NCI-H2227 treated with DMSO at 0.1 percent for 48 hours (cell line): ENCODE results near the gene FAM174B.

ENCODE experiments used
- DNase-seq: peaks from one replicate; lab custom pipeline; 2025; lab: John Stamatoyannopoulos, UW

FAM174B gene

DNA sequence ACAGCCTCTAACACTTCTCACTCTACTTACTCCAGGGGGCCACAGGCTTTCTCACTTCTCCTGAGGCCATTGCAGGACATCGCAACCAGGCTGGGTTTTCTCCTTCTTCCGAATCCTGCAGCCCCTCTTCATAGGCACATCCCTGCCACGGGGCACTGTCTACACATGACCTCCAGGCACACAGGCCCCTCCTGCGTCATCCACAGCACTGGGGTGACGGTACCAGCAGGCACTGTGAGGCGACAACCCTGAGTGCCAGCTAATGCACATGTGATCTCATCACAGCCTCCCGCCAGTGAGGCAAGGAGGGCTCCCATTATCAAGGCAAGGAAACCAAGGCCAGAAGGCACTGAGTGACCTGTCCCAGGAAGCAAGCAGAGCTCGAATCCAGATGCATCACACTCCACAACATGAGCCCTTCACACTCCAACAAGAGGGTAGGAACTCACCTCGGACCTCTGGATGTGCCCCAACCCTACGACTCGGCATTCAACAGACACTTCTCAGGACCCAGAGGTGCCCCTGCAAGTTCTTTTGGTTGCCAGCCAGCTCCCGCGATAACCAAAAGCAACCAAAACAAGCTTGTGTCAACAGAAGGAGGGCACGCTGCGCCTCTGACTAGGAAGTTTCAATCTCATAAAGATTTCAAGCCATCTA, 16.7 kb downstream of the FAM174B start:
- no peak for DNase-seq

DNA sequence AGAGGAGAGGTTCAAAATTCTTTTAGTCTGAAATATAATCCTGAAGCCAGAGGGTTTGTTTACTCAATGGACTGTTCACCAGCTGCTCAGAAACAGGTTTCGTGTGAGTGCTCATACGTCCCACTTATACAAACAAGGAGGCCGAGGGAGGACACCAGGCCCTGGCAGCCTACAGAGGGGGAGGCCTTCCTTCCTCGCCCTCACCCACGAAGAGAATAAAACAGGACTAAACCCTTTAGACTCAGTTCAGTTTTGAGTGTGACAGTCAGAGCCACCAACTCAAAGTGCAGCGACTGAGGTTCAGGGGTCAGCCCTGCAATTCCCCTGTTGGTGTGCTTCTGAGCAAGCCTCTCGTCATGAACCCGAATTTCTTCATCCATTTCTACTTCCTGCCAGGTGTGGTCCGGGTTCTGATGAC, 17.3 kb downstream of the FAM174B start:
- no peak for DNase-seq

DNA sequence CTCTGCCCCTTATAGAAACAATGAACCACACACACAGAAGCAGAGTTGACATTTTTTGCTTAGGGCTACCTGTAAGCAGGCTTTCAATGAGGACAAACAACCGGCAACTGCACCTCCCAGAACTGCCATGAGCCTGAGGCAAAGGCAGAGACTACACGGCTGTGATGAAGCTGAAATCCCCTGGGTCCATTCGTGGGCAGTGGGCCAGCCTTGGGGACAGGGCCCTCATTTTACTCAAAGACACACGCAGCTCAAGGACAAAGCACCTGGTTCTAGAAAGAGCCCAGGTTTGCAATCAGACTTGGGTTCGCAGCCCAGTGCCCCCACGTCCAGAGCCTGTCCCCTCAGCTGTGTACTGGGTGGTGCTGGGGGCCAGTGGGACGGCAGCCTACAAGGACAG, 17.9 kb downstream of the FAM174B start:
- no peak for DNase-seq

DNA sequence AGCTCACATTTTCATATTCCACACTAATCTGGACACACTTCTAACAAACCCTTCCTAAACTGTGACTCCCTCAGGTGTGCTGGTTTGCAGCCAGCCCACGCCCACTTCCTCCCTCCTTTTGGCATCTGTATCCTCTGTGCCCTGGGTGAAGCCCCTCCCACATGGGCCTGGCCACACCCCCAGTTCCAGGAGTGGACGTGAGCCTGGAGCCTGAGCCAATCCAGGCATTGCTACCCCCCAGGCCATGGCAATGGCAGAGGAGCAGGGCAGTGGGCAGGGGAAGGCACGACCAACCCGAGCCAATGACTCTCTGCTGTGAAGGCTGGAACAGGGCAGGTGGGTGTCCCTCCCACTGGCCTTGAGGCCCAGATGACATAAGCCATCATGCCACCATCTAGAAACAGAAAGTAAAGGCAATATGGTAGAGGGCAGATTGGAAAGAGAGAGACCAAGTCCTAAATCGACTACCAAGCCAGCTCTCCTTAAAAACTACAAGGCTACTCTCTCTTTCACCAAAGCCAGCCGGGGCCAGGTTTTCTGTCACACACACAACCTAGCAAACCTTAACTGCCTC, 18.6 kb downstream of the FAM174B start:
- DNase-seq, result no peak

DNA sequence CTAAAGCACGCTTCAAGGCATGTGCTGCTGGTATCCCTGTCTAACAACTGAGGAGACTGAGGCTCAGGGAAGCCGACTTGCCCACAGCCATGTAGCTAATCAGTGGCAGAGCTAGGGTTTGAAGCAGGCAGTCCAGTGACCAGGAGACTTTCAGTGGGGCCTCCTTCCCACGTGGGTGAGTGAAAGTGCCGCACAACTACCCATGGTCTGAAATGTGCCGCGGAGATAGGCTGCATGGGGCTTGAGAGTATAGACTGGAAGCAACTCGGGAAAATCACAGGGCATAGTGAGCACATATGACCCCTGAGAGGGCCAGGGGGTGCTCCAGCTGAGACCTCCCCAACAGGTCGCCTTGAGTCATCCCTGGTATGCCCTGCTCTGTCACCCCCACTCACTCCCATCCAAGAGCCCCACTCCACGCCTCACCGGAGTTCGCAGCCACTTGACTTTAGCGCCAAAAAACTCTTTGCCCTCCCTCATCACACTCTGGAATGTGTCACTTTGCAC, 19.1 kb downstream of the FAM174B start:
- DNase-seq, result no peak

DNA sequence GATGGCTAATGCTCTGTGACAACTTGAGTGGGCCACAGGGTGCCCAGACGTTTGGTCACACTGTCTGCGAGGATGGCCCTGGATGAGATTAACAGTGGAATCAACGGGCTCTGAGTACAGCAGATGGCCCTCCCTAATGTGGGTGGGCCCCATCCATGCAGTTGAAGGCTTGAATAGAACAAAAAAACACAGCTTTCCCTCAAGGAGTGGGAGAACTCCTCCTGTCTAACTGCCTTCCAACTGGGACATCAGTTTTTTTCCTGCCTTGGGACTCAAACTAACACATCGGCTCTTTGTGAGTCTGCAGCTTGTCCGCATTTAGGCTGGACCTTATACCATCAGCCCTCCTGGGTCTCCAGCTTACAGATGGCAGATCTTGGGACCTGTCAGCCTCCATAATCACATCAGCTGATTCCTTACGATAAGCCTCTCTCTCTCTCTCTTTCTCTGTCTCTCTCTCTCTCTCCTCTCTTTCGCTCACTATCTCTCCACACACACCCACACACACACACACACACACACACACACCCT, 20.8 kb downstream of the FAM174B start:
- DNase-seq, result no peak

DNA sequence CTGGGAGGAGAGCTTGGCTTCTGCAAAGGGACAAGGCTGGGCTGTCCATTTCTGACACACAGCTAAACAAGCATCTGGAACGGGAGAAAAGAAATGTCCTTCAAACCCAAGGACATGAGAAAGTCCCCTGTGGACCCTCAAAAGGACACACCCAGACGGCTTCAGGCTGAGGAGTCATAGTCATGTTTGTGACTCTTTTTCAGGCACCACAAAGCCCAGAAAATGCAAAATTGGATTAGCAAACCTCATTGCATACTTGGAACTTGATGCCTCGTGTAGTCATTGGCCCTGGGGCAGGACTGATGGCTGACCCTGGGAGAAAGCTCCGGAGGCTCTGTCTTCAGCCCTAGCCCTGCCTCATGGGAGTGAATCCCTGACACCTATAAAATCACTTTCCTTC, 21.5 kb downstream of the FAM174B start:
- no peak for DNase-seq

DNA sequence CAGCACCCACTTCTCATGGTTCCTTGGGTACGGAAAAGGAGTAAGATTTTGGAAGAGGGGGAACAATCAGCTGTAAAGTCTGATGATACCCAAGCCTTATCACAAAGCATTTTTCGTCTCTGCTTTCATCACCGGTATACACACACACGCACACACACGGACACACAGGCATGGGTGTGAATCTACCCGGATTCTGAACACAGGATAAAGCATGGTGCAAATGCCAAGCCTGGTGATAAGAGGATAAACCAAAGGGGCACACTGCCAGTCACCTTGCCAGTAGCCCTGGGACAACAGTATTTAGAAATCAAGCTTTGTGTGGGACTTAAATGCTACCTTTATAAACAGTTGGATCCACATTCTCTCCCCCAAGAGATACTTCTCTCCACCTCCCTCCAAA, 22.2 kb downstream of the FAM174B start:
- DNase-seq, result no peak

DNA sequence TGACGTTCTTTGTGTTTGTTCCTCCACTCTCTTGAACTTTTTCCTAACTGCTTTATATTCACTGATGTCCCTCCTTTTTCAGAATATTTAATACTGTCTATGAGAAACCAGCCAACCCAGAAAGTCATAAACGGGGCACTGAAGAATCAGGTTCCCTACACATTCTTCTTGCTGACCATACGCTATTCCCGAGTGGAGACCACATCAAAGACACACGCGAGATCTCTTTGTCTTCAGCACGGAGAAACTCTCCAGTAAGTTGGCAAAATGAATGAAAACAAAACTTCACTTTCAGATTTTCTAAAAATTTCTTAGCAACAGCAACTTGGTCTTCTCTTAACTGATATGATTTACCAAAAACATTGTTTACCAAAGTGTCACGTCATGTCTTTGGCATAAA, 22.6 kb downstream of the FAM174B start:
- DNase-seq, result no peak

DNA sequence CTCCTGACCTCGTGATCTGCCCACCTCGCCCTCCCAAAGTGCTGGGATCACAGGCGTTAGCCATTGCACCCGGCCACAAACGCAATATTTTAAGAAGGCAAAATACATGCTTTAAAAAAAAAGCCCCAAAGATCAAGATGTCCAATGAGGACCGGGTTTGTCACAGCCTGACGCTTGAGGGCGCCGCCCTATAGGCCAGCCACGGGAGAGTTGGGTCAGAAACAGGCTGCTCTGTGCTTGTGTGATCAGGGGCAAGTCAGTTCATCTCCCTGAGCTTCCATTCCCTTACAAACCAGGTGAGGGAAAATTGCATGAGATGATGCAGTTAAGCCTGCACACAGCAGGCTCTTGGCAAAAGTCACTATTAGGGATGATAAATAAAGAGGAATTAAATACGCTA, 23.9 kb downstream of the FAM174B start:
- no peak for DNase-seq

DNA sequence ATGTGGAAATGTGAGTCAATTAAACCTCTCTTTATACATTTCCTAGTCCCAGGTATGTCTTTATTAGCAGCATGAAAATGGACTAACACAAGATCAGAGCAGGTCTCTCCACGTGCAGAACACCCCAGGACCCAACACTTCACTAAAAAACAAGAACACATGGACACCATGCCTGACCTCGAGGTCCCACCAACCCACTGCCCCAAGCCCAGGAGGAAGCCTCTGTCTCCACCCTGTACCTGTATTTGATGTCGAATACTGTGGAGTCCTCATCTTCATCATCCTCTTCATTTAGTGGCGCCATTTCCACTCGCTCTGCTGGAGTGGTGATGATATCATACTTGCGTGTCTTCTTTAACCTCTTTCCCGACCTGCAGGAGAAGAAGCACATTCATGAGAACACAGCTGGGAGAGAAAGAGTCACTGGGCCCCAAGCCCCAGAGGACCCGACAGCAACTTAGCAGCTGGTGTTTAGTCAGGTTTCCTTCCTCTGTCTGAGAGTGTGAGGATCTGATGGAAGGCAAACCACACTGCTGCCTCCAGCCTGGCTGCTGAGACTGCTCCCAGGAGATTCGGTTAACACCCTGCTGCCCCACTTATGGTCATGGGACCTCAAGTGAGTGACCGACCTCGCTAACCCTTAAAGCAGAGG, 25.5 kb downstream of the FAM174B start:
- DNase-seq, result no peak

DNA sequence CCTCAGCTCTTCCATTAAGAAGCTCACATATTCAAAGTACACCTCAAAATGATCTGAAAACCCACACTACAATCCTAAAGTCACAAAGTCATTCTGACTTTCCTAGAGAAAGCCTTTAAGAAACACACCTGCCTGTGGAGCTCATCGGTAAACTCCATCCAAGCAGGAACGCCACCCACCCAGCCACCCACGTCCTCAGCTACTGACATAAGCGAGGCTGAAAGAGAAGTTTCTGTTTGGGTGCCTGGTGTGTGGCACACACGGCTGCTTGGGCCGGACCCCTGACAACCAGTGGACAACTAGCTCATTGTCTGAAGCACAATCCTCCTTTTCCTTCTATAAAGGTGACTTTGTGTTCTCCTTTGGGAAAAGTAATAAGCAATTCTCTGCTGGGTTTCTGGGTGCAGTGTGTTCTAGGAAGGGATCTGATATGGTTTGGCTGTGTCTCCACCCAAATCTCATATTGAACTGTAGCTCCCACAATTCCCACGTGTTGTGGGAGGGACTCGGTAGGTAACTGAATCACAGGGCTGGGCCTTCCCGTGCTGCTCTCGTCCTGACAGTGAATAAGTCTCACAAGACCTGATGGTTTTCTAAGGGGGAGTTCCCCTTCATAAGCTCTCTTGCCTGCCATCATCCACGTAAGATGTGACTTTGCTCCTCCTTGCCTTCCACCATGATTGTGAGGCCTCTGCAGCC, 26.1 kb downstream of the FAM174B start:
- DNase-seq, result no peak

DNA sequence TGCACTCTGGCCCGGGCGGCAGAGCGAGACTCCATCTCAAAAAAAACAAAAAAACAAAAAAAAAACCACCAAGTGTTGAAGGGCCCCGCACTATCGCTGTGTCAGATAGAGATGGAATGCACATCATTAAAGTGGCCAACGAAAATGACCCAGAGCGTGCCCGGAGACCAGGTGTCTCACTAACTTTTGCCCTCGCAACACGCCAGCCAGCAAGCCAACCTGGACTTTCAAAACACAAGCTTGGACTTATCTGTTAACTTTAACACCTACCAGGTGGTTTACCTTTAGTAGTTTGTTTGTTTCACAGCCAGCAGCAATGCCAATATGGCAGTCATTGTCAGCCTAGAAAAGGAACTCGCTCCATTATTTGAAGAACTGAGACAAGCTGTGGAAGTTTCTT, 28.6 kb downstream of the FAM174B start:
- DNase-seq, result no peak

DNA sequence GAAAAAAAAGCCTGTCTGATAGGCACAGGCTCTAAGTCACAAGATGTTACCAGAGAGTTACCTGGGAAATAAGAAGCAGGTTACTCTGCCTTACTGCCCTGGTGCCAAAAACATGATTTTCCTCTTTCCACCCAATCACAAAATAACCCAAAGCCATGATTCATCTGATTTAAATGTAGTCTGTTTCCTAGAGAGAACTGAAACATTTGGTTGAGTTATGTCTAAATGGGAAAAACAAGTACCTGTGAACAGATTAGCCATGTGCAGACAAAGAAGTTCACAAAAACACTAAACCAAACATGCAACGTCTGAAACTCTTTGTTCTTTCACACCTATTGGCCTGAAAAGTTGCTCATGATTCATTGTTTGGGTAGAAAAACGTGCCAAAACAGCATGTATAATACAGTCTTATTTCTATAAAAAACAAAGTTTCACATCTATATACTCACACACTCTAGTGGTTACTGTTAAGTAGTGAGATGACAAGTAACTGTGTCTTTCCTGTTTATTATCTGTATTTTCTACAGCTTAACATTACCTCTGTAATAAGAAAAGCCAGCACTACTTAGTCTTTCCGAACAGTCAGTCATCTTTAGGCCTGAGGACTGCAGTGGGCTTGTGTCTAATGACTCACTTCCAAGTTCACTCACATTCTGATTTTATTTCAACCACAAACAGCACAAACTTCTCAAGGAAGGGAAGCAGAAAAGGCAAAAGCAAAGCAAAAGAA, 30.2 kb downstream of the FAM174B start:
- no peak for DNase-seq

DNA sequence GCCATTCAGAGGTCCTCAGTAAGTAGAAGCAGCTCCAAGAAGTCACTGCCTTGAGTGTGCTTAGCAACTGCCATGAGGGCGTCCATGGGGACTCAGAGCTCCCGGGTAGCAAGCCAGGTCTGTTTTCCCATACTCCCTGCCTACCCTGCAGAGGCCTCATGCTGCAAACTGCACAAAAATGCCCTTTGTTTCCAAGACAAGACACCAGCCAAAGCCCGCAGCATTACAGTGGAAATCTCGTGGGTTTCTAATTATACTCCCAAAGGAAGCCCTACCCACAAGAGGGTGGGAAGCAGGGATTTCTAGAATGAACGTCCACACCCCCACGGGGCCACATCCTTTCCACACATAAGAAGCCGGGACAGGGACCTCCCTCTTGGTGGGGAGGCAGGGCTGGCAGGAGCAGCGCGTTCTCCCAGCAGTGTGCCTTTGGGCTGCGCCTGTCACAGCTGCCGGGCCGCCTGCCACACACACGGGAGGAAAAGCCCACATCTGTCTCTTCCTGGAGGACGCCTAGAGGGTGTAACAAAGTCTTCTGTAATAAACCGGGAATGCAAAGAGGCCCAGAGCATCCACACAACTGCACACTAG, 31.1 kb downstream of the FAM174B start:
- no peak for DNase-seq

DNA sequence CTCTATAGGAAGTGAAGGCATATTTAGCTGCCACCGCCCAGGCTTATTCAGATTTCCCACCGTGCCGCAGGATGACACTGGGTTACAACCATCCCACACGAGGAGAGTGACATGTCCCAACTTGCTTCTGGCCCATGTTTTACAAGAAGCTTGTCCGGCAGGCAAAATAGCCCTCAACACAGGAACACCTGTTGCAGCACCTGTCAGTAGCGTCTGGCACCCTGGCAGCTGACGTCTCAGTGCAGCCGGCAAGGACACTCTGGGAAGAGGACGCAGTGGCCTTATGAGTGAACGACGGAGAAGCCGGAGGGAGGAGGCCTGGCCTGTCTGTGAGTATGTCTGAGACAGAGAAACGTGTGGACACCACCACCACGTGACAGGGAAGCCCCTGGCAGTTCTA, 32.1 kb downstream of the FAM174B start:
- no peak for DNase-seq

DNA sequence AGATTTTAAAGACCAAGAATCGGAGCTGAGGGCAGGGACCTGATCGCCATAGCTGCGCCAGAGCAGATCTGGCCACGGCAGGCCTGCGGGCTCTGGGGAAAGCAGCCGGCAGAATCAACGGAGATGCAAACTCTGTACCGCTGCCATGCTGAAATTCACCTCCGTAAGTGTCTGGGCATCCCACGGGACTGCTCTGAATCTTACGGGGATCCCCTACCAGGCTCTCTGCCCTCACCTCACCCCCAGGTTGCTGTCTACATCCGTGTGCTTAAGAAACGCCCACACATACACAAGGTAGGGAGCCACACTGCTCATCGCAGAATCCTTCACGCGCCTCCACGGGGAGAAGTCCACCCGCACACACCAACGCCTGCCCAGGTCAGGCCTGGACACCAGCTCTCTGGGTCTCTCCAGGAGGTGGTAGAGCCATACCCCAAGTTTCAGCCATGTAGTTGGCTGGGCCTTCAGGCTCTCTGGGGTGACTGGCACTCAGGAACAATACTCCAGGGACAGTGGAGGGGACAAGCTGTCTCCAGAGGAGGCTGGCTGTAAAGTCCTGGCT, 33.5 kb downstream of the FAM174B start:
- no peak for DNase-seq

DNA sequence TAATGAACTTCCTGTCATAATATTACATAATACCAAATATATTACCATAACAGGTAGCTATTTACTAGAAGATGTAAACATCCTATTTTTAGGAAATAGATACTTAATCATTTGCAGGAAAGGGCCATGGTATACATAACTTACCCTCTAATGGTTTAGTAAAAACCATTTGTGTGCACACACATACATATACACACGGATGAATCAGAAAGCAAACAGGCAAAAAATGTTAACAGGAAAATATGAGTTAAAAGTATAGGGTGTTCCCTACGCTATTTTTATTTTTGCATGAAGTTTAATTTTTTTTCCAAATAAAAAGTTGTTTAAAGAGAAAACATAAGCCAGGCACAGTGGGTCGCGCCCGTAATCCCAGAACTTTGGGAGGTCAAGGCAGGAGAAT, 34.6 kb downstream of the FAM174B start:
- no peak for DNase-seq

DNA sequence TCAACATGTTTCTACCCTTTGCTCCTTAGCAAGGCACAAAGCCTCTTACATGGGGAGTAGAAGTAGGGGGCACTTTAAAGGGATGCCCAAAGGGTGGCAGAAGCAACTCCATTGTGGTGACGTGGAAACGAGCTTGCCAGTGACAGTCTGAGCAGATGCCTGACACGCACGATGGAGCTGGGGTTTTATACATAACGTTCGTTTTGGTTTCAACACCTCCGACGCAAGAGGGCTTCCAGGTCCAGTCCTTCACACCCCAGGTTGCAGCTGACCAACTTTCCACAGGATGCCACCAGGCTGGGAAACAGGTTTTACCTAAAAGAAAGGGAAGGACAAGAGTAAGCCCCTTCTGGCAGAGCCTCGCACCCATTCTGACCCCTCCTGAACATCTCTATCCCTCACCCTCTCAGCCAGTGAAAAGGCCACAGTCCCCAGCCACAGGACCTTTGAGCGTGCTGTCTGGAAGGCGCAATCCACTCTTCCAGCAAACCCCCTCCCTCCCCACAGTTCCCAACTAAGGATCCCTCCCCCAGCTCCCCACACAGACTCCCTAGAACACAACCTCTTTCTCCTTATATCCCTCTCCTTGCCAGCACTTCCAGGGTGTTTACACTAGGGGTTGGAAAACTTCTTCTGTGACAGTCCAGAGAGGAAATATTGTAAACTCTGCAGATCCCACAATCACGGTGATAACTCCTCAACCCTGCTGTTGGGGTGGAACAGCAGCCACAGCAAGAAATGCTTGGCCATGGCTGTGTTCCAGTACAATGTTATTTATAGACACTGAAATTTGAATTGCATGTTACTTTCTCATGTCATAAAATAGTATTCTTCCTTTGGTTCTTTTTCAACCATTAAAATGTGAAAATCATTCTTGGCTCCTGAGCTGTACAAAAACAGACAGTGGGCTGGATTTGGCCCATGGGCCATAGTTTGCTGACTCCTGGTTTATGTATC, 36.2 kb downstream of the FAM174B start:
- no peak for DNase-seq
